HEK293 (cell line): Measurements from ENCODE around the gene KCNA5.

Source experiments
- CTCF ChIP-seq: fragments of 450-650 bp; formaldehyde crosslinking; IDR thresholded peaks from 2 replicates; pipeline ENCODE4 v1.5.1; 2016; ENCODE audit warnings: missing biosample characterization, missing genetic modification characterization
- ELK4 ChIP-seq: IDR thresholded peaks from 2 replicates; pipeline ENCODE4 v1.6.1; 2011; ENCODE audit warnings: mild to moderate bottlenecking, low read depth, low read length, borderline replicate concordance
- HOXD13 ChIP-seq: sonication (generic); formaldehyde crosslinking; IDR thresholded peaks from 2 replicates; pipeline ENCODE4 v1.8.0; 2022; ENCODE audit warnings: missing genetic modification reagents, borderline replicate concordance
- KLF16 ChIP-seq: fragments of 450-650 bp; formaldehyde crosslinking; IDR thresholded peaks from 2 replicates; pipeline ENCODE4 v1.5.1; 2017; ENCODE audit warnings: missing biosample characterization, missing genetic modification characterization
- PRDM10 ChIP-seq: fragments of 450-650 bp; formaldehyde crosslinking; IDR thresholded peaks from 2 replicates; pipeline ENCODE4 v1.5.1; 2016; ENCODE audit warnings: missing biosample characterization, missing genetic modification characterization
- REST ChIP-seq: fragments of 450-650 bp; formaldehyde crosslinking; IDR thresholded peaks from 2 replicates; pipeline ENCODE4 v1.5.1; 2016; ENCODE audit warnings: missing biosample characterization, missing genetic modification characterization
- SALL2 ChIP-seq: fragments of 450-650 bp; formaldehyde crosslinking; IDR thresholded peaks from 2 replicates; pipeline ENCODE4 v1.5.0; 2017; ENCODE audit warnings: missing biosample characterization, mild to moderate bottlenecking, missing genetic modification characterization, borderline replicate concordance
- SETDB1 ChIP-seq: IDR thresholded peaks from one replicate; pipeline ENCODE4 v1.6.1; 2017; ENCODE audit warnings: mild to moderate bottlenecking, low read length, moderate library complexity, mixed read lengths; ENCODE audit not compliant: insufficient read length
- TCF7L2 ChIP-seq: IDR thresholded peaks from 2 replicates; pipeline ENCODE4 v1.6.1; 2011; ENCODE audit warnings: low read depth, mild to moderate bottlenecking, inconsistent platforms, low read length, moderate library complexity, borderline replicate concordance
- ZNF292 ChIP-seq: fragments of 450-650 bp; formaldehyde crosslinking; IDR thresholded peaks from 2 replicates; pipeline ENCODE4 v1.5.1; 2016; ENCODE audit warnings: low read depth, missing biosample characterization, missing genetic modification characterization, borderline replicate concordance
- ZNF362 ChIP-seq: fragments of 450-650 bp; formaldehyde crosslinking; IDR thresholded peaks from 2 replicates; pipeline ENCODE4 v1.5.1; 2016; ENCODE audit warnings: missing biosample characterization, missing genetic modification characterization
- ZNF76 ChIP-seq: fragments of 450-650 bp; formaldehyde crosslinking; IDR thresholded peaks from 2 replicates; pipeline ENCODE4; 2016; ENCODE audit warnings: low read depth, missing biosample characterization, missing genetic modification characterization, borderline replicate concordance

- no peak for TF ChIP-seq CTCF (tag by site-specific recombination)
- TF ChIP-seq ZNF76 (tag by site-specific recombination), result no peak
- TF ChIP-seq PRDM10 (tag by site-specific recombination), result no peak
- no peak for TF ChIP-seq ELK4
- no peak for TF ChIP-seq KLF16
- TF ChIP-seq REST, result no peak
- no peak for TF ChIP-seq TCF7L2
- no peak for TF ChIP-seq ZNF292 (tag by site-specific recombination)
- no peak for TF ChIP-seq SALL2
- no peak for TF ChIP-seq SETDB1
- no peak for TF ChIP-seq HOXD13 (CRISPR knock-in tag)
- TF ChIP-seq ZNF362 (tag by site-specific recombination), result no peak
These were observed 31.3 kb upstream of the KCNA5 start for GRCh38 chr12:5012337-5012736.
